ENCODE data around the gene ACSF2.
A peak's percentile ranks its signal among the peaks of the same experiment; 100 is the strongest.

The ACSF2 gene

GRCh38 chr17:50440838-50441829 lies 15.1 kb downstream of the ACSF2 start:
- DNase-seq, result no peak

- DNase-seq, result no peak
Measured at GRCh38 chr17:50443505-50443974, 17.5 kb downstream of the ACSF2 start.

DNA sequence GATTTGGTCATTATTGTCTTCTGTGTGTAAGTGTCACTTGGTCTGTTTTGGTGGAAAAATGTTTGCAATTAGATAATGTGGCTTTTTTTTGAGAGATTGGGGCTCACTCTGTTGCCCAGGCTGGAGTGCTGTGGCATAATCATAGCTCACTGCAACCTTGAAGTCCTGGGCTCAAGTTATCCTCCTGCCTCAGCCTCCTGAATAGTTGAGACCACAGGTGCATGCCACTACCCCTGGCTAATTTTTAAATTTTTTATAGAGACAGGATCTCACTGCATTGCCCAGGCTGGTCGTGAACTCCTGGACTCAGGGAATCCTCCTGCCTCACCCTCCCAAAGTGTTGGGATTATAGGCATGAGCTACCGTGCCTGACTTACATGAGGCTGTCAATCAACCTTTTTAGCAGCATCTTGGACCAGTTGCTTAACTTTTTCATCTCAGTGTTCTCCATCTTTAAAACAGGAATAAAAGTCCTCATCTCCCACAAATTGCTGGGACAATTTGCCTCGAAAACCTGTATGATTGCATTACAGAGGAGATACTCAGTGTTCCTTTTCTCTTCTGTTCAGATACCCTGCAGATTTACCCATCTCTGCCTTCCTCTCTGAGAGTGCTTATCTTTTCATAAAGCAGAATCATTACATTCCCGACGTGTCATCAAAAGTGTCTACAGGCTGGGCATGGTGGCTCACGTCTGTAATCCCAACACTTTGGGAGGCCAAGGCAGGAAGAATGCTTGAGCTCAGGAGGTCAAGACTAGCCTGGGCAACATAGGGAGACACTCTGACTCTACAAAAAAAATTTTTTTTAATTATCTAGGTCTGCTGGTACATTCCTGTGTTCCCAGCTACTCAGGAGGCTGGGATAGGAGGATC lies 19.1 kb downstream of the ACSF2 start:
- no peak for DNase-seq

DNA sequence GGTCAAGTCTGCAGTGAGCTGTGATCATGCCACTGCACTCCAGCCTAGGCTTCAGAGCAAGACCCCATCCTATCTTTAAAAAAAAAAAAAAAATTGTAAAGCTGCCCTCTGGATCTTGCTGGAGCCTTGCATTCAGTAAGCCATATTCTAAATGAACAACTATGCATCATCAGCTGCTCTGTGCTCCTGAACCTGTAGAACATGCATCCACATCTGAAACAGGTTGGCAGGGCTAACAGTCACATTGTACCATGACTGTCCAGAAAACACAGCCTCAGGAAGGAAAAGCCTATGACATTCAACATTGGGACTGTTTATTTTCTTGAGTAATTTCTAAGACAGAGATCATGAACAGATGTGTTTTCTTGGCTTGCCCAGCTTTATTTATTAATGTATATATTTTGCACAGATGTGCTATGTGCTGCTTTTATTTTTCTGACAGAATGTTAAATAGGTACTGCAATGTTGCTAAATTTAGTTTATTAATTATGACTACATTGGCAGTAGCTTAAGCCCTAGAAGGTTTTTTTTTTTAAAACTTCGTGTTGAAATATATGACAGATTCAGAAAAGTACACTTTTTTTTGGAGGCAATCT lies 19.8 kb downstream of the ACSF2 start:
- no peak for DNase-seq

DNA sequence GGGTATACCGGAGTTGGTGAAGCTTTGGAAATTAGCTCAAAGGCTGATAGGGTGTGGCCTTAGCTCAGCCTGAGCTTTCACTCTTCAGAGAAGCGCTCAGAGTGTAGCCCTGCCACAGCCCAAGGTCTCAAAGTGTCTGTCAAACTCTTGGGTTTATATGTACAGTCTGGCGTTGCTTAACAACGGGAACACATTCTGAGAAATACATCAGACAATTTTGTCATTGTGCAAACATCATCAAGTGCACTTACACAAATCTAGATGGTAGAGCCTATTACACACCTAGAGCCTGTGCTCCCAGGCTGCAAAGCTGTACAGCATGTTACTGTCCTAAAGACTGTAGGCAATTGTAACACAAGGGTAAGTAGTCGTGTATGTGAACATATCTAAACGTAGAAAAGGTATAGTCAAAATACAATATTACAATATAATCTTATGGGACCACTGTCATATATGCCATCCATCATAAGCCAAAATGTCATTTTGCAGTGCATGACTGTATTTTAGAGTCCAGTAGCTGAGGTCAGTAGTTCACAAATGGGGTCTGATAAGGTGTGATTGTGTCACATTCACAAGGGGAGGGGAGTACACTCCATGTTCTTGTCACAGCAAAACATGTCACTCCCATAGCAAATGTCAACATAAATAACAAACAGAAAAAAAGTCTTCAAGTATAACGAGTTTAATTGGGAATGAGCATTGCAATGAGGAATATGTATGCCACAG lies 22.0 kb downstream of the ACSF2 start:
- no peak for DNase-seq

DNA sequence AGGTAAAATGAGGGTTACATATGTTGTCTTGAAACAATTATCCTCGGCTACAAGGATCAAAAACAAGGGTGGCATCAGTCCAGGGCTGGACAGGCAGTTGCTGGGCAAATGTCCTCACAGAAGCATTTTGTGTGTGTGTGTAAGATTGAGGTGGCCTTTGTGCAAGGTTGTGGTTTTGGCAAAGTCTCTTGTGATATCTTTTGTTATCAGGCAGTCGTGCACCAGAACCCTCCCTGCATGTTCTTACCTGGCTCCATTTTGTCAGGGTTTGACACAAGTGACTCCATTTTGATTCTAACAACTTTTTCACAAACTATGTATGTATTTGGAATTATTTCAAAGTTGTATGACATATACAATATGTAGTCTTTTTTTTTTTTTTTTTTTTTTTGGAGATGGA lies 22.6 kb downstream of the ACSF2 start:
- no peak for DNase-seq

- DNase-seq, result no peak
Measured at GRCh38 chr17:50451943-50452629, 26.1 kb downstream of the ACSF2 start.

- no peak for DNase-seq
Measured at GRCh38 chr17:50452630-50453300, 26.7 kb downstream of the ACSF2 start.

GRCh38 chr17:50453901-50454300 lies 27.9 kb downstream of the ACSF2 start:
- no peak for DNase-seq

DNA sequence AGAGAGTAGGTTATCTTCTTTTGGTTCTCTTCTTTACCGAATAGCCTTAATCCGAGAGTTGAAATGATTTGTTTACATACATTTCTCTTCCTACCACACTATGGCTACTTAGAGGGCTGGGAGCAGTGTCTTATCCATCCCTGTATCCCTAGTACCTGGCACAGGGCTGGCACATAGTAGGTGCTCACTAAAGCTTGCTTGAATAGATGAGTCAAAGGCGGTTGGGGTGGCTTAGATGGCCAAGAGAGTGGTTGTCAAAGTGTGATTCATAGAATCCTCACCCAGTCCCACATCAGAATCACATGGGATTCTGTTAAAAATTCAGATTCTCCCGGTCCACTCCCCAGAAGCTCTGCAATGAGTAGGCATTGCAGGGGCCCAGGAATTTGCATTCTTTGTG lies 31.6 kb downstream of the ACSF2 start:
- no peak for DNase-seq

DNA sequence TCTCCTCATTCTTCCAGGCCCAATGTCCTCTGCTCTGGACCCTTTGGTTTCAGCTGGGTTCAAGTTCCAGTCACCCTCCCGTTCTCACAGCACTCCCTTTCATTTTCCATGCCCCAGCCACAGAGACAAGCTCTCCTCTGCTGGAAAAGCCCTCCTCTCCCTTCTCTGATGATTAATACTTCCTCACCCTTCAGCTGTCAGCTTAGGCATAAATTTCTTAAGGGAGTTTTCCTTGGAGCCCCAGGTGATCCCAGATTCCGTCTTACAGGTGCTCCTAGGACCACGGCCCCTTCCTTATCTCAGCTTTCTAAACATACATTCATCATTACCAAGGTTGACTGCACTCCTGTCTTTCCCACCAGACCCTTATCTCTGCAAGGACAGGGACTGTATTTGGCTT lies 32.3 kb downstream of the ACSF2 start:
- DNase-seq, result no peak

GRCh38 chr17:50458701-50459676 lies 33.0 kb downstream of the ACSF2 start:
- DNase-seq, result no peak

DNA sequence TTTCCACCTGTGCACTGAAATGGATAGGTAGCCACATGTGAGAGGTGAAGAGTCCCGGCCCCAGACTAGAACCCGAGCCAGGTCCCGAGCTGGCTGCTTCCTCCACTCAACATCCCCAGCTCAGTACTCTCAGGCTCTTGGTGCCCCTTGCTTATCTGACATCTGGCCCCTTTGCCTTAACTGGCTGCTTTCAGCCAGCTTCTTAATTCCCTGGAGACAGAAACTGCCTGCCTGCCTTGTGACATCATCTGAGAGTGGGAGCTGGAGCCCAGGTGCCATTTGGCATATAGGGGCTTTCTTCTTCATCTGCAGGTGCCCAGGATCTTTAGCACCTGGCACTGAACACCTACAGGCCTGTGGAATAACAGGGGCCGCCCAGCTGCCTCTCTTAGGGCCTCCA lies 33.7 kb downstream of the ACSF2 start:
- DNase-seq, result peak; percentile 62

DNA sequence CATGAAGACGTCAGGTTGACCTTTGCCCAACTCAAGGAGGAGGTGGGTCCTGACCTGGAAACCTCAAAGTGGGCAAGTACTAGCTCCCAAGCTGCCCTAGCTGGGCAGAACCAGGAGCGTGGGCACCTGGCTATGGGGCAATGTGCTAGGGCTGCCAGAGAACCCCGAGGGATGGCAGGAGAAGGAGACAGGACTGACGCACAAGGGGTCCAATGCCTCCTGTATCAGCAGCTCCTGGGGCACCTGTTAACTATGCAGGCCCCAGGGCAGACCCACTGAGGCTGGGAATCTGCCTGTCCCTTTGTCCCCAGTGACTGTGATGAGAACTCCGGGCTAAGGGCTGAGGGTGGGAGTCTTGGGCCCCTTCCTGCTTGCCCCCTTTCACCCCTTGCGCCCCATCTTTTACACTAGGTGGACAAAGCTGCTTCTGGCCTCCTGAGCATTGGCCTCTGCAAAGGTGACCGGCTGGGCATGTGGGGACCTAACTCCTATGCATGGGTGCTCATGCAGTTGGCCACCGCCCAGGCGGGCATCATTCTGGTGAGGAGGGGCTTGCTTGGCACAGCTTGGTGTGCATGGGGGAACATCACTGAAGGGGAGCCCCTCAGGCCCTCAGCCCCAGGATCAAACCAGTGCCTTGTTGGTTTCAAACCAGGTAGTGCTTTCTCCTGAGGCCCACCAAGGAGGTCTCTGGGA lies 35.0 kb downstream of the ACSF2 start:
- DNase-seq, result no peak

- no peak for DNase-seq
Measured at GRCh38 chr17:50461550-50462132, 35.6 kb downstream of the ACSF2 start.

GRCh38 chr17:50462446-50462845 lies 36.4 kb downstream of the ACSF2 start:
- DNase-seq, result no peak

DNA sequence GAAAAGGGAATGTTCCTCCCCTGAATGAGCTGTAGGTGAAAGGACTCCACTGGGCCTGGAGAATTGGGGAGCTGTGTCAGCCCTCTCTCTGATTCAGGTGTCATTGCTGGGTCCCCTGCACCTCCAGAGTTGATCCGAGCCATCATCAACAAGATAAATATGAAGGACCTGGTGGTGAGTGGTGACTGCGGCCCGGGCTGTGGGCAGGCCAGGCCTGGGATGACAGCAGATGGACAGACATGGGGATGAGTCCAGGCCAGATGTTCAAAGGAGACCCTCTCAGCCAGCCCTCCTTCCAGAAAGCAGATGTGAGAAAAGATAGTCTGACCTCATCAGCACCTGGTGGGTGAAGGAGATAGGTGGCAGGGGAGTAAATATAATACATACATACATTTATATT lies 38.1 kb downstream of the ACSF2 start:
- no peak for DNase-seq

- DNase-seq, result no peak
Measured at GRCh38 chr17:50464736-50465135, 38.7 kb downstream of the ACSF2 start.

- DNase-seq, result no peak
Measured at GRCh38 chr17:50465171-50465570, 39.2 kb downstream of the ACSF2 start.
